ENCODE results near the gene MEGF6. TPM values are rescaled to one million over a fixed set of nuclear protein-coding genes. Genes with fewer than 3 reads are reported as not detected.

MEGF6 gene
- total and polyA plus RNA-seq, 11 donors: 1.9 to 16.2 (median 5.1) TPM

- no peaks in the 10 kb centered on the region for H3K36me3 ChIP-seq
- peaks cover 0 to 2% (median 0%) of the 10 kb centered on the region in 12 donors for H3K4me1 ChIP-seq
- DNase-seq: no peak
- no peak for TF ChIP-seq POLR2A (IDR thresholded peaks at IDR 0.05)
- TF ChIP-seq, protein P1, sequence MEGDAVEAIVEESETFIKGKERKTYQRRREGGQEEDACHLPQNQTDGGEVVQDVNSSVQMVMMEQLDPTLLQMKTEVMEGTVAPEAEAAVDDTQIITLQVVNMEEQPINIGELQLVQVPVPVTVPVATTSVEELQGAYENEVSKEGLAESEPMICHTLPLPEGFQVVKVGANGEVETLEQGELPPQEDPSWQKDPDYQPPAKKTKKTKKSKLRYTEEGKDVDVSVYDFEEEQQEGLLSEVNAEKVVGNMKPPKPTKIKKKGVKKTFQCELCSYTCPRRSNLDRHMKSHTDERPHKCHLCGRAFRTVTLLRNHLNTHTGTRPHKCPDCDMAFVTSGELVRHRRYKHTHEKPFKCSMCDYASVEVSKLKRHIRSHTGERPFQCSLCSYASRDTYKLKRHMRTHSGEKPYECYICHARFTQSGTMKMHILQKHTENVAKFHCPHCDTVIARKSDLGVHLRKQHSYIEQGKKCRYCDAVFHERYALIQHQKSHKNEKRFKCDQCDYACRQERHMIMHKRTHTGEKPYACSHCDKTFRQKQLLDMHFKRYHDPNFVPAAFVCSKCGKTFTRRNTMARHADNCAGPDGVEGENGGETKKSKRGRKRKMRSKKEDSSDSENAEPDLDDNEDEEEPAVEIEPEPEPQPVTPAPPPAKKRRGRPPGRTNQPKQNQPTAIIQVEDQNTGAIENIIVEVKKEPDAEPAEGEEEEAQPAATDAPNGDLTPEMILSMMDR (IDR thresholded peaks at IDR 0.05): no peak
- H3K4me3 ChIP-seq: no peak overlapping the region
- 84 to 94% (median 92%) methylated on average over 19 to 32 of the region's 32 CpGs for WGBS, 4 donors
- H3K9me3 ChIP-seq: no peaks in the 10 kb centered on the region
- H3K27ac ChIP-seq: no peak overlapping the region
- no peak for ATAC-seq
- peaks cover 0 to 13% (median 0%) of the 10 kb centered on the region in 9 donors for H3K27me3 ChIP-seq
- intact Hi-C loops (cut with DNase I): loop anchor here in 8 of 10 donors (1.0 to 10.0 kb wide), 7 partner anchors 48 to 160 kb away; no protein-coding TSS in a partner anchor
These were observed 44.1 kb downstream of the MEGF6 start for GRCh38 chr1:3566951-3567804.

DNA sequence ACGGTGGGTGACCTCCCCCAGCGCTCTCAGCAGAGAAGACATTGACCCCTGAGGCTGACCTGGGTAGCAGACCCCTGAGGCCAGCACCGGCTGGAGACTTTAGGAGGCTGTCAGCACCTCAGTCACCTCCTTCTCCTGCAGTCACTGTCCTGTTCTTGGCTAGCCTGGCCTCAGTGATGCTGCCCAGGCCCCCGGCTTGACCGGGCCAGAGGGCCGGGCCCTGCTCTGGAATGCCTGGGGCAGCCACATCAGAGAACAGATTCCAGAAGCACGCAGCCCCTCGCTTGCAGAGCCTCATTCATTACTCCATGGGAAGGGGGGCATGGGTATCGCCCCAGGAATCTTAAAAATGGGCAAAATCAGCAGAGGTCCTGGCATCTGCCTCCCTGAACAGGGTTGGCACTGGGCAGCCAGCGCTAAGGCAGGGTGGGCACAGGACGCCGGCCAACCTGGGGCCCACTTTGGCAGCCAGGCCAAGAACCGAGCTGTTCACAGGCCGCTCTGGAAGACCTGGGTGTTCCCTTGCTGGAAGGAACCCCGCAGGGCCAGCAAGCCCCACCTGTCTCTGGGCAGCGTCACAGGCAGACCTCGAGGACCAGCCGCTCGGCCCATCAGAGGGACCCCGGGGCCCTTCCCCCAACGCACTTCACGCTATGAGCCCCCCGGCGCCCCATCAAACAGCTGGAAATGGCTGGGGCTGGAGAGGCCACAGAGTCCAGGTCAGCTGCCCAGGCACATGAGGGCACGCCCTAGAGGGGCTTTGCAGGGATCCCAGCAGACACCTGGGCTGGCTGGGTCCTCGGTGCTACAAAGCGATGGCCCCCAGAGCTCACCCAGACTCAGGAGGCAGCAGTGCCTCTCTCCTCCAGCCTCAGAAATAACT is 45.1 kb downstream of the MEGF6 start:
- TF ChIP-seq POLR2A (IDR thresholded peaks at IDR 0.05): no peak
- TF ChIP-seq, protein P1 (IDR thresholded peaks at IDR 0.05): no peak
- WGBS, 4 donors: 80 to 85% (median 83%) methylated on average over 7 to 27 of the region's 27 CpGs
- Histone ChIP-seq H3K4me3 (no peak overlapping the region), H3K36me3 (no peaks in the 10 kb centered on the region), H3K4me1 (peaks cover 0 to 2% (median 0%) of the 10 kb centered on the region in 12 donors), H3K9me3 (no peaks in the 10 kb centered on the region), H3K27ac (no peak overlapping the region), H3K27me3 (peaks cover 0 to 13% (median 0%) of the 10 kb centered on the region in 9 donors)
- intact Hi-C loops (cut with DNase I): loop anchor here in 8 of 10 donors (2.0 to 10.0 kb wide), 6 partner anchors 49 to 161 kb away; no protein-coding TSS in a partner anchor
- DNase-seq (no peak), ATAC-seq (no peak)

DNA sequence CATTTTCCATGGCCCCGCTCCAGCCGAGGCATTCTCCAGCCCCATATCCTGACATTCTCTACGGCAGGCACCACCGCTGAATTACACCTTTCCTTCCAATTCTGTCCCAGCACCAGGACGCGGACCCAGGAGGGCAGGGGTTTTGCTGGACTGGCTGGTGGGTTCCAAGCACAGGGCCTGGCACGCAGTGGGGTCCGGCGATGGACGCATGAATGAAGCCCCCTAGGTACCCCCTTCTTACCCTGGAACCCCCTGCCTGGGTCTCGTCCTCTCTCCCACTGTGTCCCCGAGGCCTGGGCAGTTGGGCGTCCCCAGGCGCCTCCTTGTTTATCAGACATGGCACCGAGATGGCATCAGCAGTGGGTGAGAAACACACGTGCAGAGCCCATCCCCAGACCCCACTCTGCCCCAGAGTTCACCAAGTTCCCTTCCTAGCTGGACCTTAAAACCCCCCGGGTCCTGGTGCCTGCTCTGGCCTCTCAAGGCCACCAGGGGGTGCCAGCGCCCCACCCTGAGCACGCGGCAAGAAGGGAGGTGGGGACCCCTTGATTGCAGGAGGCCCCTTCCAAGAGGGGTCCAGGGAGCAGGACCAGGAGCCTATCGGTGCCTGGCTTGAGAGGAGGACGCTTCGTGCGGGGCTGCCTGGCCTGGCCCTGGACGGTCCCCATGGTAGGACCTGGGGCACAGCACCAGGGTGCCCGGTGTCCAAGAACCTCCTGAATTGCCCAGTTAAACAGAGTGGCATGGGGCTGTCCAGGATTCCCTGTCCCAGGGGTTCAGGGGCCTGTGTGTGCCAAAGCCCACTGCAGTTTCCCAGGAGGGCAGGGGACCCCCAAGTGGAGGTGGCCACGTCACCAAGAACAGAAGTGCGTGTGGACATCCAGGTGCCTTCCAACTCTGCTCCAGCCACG is 46.1 kb downstream of the MEGF6 start:
- no peak for TF ChIP-seq POLR2A (IDR thresholded peaks at IDR 0.05)
- TF ChIP-seq, protein P1 (IDR thresholded peaks at IDR 0.05): peak; percentile 74 to 94 (median 86)
- WGBS, 4 donors: 63 to 68% (median 64%) methylated on average over 21 to 29 of the region's 29 CpGs
- Histone ChIP-seq H3K4me1 (peaks cover 0 to 2% (median 0%) of the 10 kb centered on the region in 12 donors), H3K4me3 (no peak overlapping the region), H3K27me3 (peaks cover 0 to 13% (median 0%) of the 10 kb centered on the region in 9 donors), H3K9me3 (no peaks in the 10 kb centered on the region), H3K27ac (no peak overlapping the region), H3K36me3 (no peaks in the 10 kb centered on the region)
- DNase-seq (no peak), ATAC-seq (peak in 3 of 4 donors; percentile 21 to 56 (median 47))
- intact Hi-C loops (cut with DNase I): loop anchor here in 9 of 10 donors (1.0 to 10.0 kb wide), 9 partner anchors 50 to 162 kb away; no protein-coding TSS in a partner anchor

All from heart left ventricle (tissue), 16 donors.